K562 (cell line): ENCODE results near the gene NTM. TPM values are rescaled to one million over a fixed set of nuclear protein-coding genes. Genes with fewer than 3 reads are reported as not detected.

ENCODE experiments used
- ATAC-seq: fragments of 200-7000 bp; cut with Tn5 transposase; 3 replicates; pipeline ENCODE4 v1.9.1; 2020; ENCODE audit warnings: moderate library complexity
- BruUV-seq: library from RNA; stranded (reverse); fragments of 400-500 nt; replicated peaks from 2 replicates; lab custom pipeline; 2021; lab: Mats Ljungman, UMichigan
- CTCF ChIA-PET: fragments of 300-600 bp; formaldehyde crosslinking; extraction: SDS; loops from one replicate; lab custom pipeline; 2021; ENCODE audit warnings: low intra/inter-chr PET ratio; lab: Yijun Ruan, JAX
- POLR2A ChIA-PET: fragments of 300-600, 350-650 bp; sonication (Branson Sonifier 250); formaldehyde crosslinking; extraction: SDS; loops from one replicate; lab custom pipeline; 2021; ENCODE audit warnings: antibody characterized with exemption, inconsistent platforms; lab: Yijun Ruan, JAX
- DNase-seq, 4 experiments: peaks; one replicate each; pipeline versions ENCODE4 v3.0.0 to v3.0.0-alpha.2; 2011 to 2018; ENCODE audit warnings: low spot score in 3 of 4, mixed read lengths in 3 of 4; ENCODE audit errors: extremely low read depth in 1 of 4
- FAIRE-seq: peaks from 2 replicates; lab custom pipeline; 2011; peaks lifted over from hg19 to GRCh38; lab: Jason Lieb, UNC
- H2AFZ ChIP-seq: 2 replicates; pipeline ENCODE4 v1.6.0; 2011; ENCODE audit warnings: low read depth, low read length, control low read depth, inconsistent platforms
- H3K27ac ChIP-seq: fragments of 200-600 bp; 3 replicates; pipeline ENCODE4 v1.8.0; 2011; ENCODE audit warnings: low read depth, mild to moderate bottlenecking, control low read depth, inconsistent platforms, low read length, moderate library complexity, mixed read lengths; ENCODE audit errors: extremely low read depth
- H3K27me3 ChIP-seq, 2 experiments: fragments of 300-600 bp in 1 of 2; 2 replicates in 1 of 2; 3 replicates in 1 of 2; pipeline versions ENCODE4 v1.6.0 to v1.8.0; 2011; ENCODE audit warnings: inconsistent platforms in 2 of 2, low read length in 2 of 2, mild to moderate bottlenecking in 1 of 2, mixed read lengths in 1 of 2, moderate library complexity in 1 of 2; ENCODE audit not compliant: control insufficient read depth in 2 of 2, insufficient read depth in 2 of 2
- H3K36me3 ChIP-seq: fragments of 300-600 bp; 3 replicates; pipeline ENCODE4 v1.8.0; 2011; ENCODE audit warnings: mild to moderate bottlenecking, low read length, inconsistent platforms; ENCODE audit not compliant: control insufficient read depth, insufficient read depth
- H3K4me1 ChIP-seq, 2 experiments: fragments of 200-600 bp in 1 of 2; replicated peaks in 1 of 2; 2 replicates in 1 of 2; 3 replicates in 1 of 2; pipeline versions ENCODE4 v1.5.1 to v1.8.0; 2011; ENCODE audit warnings: inconsistent platforms in 2 of 2, low read length in 2 of 2, mild to moderate bottlenecking in 1 of 2, mixed read lengths in 1 of 2, moderate library complexity in 1 of 2; ENCODE audit not compliant: control insufficient read depth in 2 of 2, insufficient read depth in 2 of 2
- H3K4me2 ChIP-seq: 2 replicates; pipeline ENCODE4 v1.6.1; 2011; ENCODE audit warnings: low read length, control low read depth, inconsistent platforms, mixed read lengths; ENCODE audit not compliant: insufficient read depth
- H3K4me3 ChIP-seq: fragments of 200-600 bp; sonication (generic), shearing (Covaris generic); 2 replicates; pipeline ENCODE4 v1.5.1; 2016; ENCODE audit warnings: control low read depth, inconsistent platforms
- H3K79me2 ChIP-seq: fragments of 200-600 bp; 3 replicates; pipeline ENCODE4 v1.8.0; 2011; ENCODE audit warnings: low read length, inconsistent platforms; ENCODE audit not compliant: control insufficient read depth, insufficient read depth
- H3K9ac ChIP-seq, 2 experiments: 2 replicates each; pipeline versions ENCODE4 v1.6.0 to v1.6.1; 2011; ENCODE audit warnings: low read depth in 2 of 2, low read length in 2 of 2, control low read depth in 1 of 2, inconsistent platforms in 1 of 2, mild to moderate bottlenecking in 1 of 2, mixed read lengths in 1 of 2; ENCODE audit not compliant: insufficient read depth in 1 of 2
- H3K9me1 ChIP-seq: one replicate; pipeline ENCODE4 v1.6.0; 2011; ENCODE audit warnings: inconsistent platforms, mild to moderate bottlenecking, low read length, moderate library complexity; ENCODE audit not compliant: control insufficient read depth, insufficient read depth
- H3K9me3 ChIP-seq: replicated peaks from 2 replicates; pipeline ENCODE4 v1.5.1; 2011; ENCODE audit warnings: low read depth, low read length, inconsistent platforms; ENCODE audit not compliant: control insufficient read depth, insufficient read depth
- H4K20me1 ChIP-seq: replicated peaks from 2 replicates; pipeline ENCODE4 v1.6.1; 2011; ENCODE audit warnings: low read length, inconsistent platforms, mixed read lengths; ENCODE audit not compliant: control insufficient read depth, insufficient read depth
- BCOR ChIP-seq: fragments of 450-650 bp; IDR thresholded peaks from 2 replicates; pipeline ENCODE4 v1.6.1; 2016
- BHLHE40 ChIP-seq: IDR thresholded peaks from 2 replicates; pipeline ENCODE4 v1.6.1; 2011; ENCODE audit warnings: low read length, improper control_type of control experiment
- EP300 ChIP-seq: IDR thresholded peaks from 2 replicates; pipeline ENCODE4 v1.6.1; 2012; ENCODE audit warnings: low read length, improper control_type of control experiment
- HCFC1 ChIP-seq: IDR thresholded peaks from 2 replicates; pipeline ENCODE4 v1.6.1; 2012; ENCODE audit warnings: low read depth, low read length, improper control_type of control experiment
- PHB ChIP-seq: fragments of 250-450 bp; sonication (Bioruptor Pico); IDR thresholded peaks from 2 replicates; pipeline ENCODE4 v1.5.0; 2021
- ZNF589 ChIP-seq: fragments of 200-800 bp; sonication (Bioruptor generic); IDR thresholded peaks from 2 replicates; pipeline ENCODE4 v1.6.1; 2016; ENCODE audit warnings: low read depth, missing genetic modification characterization, missing compliant biosample characterization
- WGBS: fragments of 100-300 bp; shearing (Covaris generic); methylation state at CpG from one replicate; pipeline ENCODE4 v1.1.6; 2016; ENCODE audit warnings: low coverage, mixed read lengths; ENCODE audit not compliant: insufficient coverage; ENCODE audit errors: missing lambda C conversion rate; 5-methylcytosine and 5-hydroxymethylcytosine counted together
- in situ Hi-C: fragments of 300-500 bp; cut with MboI; formaldehyde crosslinking; loops from 4 replicates; pipeline ENCODE4 v1.15.0; 2018; ENCODE audit warnings: inconsistent platforms, mixed read lengths
- intact Hi-C: fragments of 100-400 bp; cut with micrococcal nuclease; formaldehyde crosslinking; loops from 2 replicates; pipeline ENCODE4 v1.14.2; 2022
- polyA plus RNA-seq, 8 experiments: library from polyadenylated mRNA; depleted of rRNA in 4 of 8; stranded (reverse) in 5 of 8; unstranded in 3 of 8; fragments of >200 nt; fragmentation: Nextera tagmentation in 2 of 8; fragmentation: Illumina TruSeq in 1 of 8; extraction: Ambion mirVana in 2 of 8; extraction: Trizol in 1 of 8; gene quantifications; 2 replicates each; pipeline versions ENCODE4 v1.2.1 to v1.2.3, GENCODE V29; 2011 to 2014; ENCODE audit warnings: inconsistent platforms in 1 of 8, missing spikeins in 1 of 8
- total RNA-seq, 7 experiments: library from RNA; depleted of rRNA in 6 of 7; stranded (reverse); fragments of >200 nt in 6 of 7; fragmentation: Illumina TruSeq in 2 of 7; extraction: Trizol in 2 of 7; gene quantifications; 2 replicates each; pipeline versions ENCODE4 v1.2.1 to v1.2.3, GENCODE V29; 2011 to 2021; ENCODE audit warnings: low replicate concordance in 1 of 7
- TF ChIP-seq, protein P1 (sequence below): sonication (generic); formaldehyde crosslinking; IDR thresholded peaks from 2 replicates; pipeline ENCODE4 v1.8.0; 2022; ENCODE audit warnings: missing genetic modification reagents, mild to moderate bottlenecking, moderate library complexity, borderline replicate concordance

The NTM gene
- total and polyA plus RNA-seq, 9 of the 15 experiments (the other 6 are each of a cell fraction or from before 2014, with no cell fraction given): not detected

DNA sequence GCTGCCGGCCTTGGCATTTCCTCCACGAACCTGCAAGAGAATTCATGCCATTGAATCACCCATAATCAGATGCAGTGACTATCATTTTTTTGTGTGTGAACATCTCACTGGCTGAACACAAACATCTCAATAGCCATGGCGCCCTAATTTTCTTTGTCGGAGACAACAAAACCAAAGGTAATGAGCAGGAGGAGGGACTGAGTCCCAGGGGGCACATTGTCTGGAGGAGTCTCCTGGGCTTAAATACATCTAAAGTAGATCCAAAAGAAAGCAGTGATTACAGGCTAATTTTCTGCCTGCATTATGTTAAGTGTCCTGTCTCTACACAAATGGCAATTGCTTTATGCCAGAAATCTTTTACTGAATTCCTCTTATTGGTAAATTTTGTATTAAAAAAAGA is 113.5 kb downstream of the NTM start:
- BruUV-seq: no TSS peak
- no peaks in the 10 kb centered on the region for H3K4me1 ChIP-seq
- POLR2A ChIA-PET: no interaction called here
- no peak overlapping the region for H3K4me2 ChIP-seq
- H3K36me3 ChIP-seq: no peaks in the 10 kb centered on the region
- ATAC-seq: no peak
- intact Hi-C loops (no loop called here), in situ Hi-C loops (no loop called here)
- 0% methylated on average over 4 of the region's 4 CpGs for WGBS
- H2AFZ ChIP-seq: no peak overlapping the region
- no peak overlapping the region for H3K4me3 ChIP-seq
- FAIRE-seq: no peak
- DNase-seq: no peak
- CTCF ChIA-PET: no interaction called here
- H3K9me3 ChIP-seq: no peaks in the 10 kb centered on the region
- no peaks in the 10 kb centered on the region; a peak in 1 of 5 replicates for H3K27me3 ChIP-seq
- H3K79me2 ChIP-seq: no peaks in the 10 kb centered on the region
- H3K9me1 ChIP-seq: no peaks in the 10 kb centered on the region
- H4K20me1 ChIP-seq: no peaks in the 10 kb centered on the region; the same call in 1 of the 2 replicates
- TF ChIP-seq PHB (CRISPR knock-in tag) (no peak), EP300 (no peak), ZNF589 (CRISPR knock-in tag) (no peak), BCOR (no peak), BHLHE40 (no peak), HCFC1 (no peak)
- TF ChIP-seq, protein P1, sequence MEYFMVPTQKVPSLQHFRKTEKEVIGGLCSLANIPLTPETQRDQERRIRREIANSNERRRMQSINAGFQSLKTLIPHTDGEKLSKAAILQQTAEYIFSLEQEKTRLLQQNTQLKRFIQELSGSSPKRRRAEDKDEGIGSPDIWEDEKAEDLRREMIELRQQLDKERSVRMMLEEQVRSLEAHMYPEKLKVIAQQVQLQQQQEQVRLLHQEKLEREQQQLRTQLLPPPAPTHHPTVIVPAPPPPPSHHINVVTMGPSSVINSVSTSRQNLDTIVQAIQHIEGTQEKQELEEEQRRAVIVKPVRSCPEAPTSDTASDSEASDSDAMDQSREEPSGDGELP (CRISPR knock-in tag): no peak
- H3K27ac ChIP-seq: no peak overlapping the region
- H3K9ac ChIP-seq: no peak overlapping the region
